Measurements from ENCODE around the gene DRG1.
"Not testable (repeated sequence)": the region's sequence is repeated elsewhere in the genome, so short reads cannot be mapped to it uniquely, and the experiment has no call there.

DRG1 gene

DNA sequence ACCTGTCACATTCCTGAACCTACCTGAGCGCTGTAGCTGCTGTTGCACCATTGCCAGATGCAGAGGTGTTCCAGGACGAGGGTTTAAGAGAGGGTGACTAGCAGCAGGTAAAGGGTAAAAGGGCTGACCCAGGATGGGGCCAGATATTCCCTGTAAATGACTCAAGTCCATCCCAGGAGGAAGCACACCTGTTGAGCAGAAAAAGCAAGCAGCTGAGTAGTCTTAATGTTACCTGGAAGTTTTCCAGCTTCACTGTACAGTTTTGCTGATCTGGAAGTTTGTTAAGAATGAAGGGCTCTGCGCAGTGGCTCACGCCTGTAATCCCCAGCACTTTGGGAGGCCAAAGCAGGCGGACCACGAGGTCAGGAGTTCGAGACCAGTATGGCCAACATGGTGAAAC lies 41.3 kb downstream of the DRG1 start:
- DNase-seq = no peak
- intact Hi-C loops (cut with DNase I) = no loop called here

DNA sequence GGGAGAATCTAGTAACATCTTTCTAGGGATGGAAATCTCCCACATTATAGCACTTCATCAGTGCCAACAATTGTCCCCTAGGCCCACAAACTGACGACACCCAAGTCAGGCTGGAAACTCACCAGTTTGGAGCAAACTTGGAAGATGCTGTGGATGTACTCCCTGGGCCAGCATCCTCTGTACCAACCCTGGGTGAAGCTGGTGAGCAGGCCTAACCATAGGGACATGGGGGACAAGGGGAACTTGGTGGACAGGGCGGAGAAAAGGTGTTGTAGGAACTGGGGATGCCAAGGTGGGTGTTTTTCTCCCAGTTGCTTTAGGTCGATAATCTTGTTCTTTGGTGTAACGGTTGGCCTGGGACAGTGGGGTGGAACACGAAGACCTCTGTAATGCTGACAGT lies 42.2 kb downstream of the DRG1 start:
- intact Hi-C loops (cut with DNase I) = no loop called here
- DNase-seq = no peak

DNA sequence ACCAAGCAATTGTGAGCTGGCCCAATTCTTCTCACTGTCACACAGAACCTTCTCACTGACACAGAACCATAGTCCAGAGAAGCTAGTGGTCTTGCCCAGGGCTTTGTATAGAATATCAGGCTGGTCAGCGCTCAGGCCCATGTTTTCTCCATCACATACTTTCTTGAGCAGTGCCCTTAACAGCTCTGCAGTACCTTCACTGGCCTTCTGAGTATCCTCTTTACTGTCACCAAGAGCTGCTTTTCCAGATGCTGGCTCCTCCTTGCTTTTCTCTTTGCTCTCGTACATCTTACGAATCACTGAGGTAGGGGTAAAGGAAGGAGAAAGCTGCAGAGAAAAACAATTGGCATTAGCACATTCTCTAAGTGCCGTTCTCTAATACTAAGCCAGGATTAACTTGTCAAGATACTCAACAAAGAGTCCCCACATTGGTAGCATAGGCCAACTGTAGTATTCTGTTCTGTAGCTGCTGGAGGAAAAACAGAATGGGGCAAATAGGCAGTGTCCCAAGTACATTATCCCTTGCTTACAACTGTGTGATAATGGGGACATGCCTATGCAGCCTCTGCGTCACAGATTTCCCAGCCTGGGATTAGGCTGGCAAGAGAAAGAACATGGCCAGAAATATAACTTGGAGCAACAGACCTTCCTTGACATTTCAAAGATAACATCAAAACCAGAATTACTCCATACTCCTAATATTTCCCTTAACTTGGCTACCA lies 43.5 kb downstream of the DRG1 start:
- no peak for DNase-seq
- intact Hi-C loops (cut with DNase I) = no loop called here

DNA sequence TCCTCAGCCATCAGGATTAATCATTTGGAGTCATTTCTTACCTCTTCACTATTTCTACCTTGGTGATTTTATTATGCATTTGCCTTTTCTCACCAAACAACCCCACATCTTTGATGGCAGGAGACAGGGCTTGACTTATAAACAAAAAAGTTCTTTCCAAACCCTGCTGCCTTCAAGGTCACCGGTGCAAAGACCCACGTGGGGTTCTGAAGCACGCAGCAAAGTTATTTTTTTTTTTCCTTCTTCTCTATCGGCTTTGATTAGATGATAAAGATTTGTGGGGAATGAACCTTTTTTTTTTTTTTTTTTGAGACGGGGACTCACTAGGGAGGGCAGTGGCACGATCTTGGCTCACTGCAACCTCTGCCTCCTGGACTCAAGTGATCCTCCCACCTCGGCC lies 44.1 kb downstream of the DRG1 start:
- intact Hi-C loops (cut with DNase I) = no loop called here
- no peak for DNase-seq

DNA sequence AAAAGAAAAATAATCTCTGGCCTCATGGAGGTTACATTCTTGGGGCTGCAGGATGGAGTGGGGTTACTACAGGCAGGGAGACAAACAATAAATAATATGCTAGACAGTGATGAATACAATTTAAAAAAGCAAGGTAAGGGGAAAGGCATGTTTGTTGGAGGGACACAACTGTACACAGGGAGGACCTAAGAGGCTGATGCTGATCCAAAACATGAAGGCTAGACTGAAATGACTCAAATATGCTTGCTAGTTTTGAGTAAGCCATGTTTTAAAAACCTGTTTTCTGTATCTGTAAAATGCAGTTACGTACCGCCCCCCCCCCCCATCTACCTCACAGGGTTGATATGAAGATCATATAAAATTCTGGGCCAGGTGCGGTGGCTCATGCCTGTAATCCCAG lies 46.2 kb downstream of the DRG1 start:
- DNase-seq = no peak
- intact Hi-C loops (cut with DNase I) = no loop called here

DNA sequence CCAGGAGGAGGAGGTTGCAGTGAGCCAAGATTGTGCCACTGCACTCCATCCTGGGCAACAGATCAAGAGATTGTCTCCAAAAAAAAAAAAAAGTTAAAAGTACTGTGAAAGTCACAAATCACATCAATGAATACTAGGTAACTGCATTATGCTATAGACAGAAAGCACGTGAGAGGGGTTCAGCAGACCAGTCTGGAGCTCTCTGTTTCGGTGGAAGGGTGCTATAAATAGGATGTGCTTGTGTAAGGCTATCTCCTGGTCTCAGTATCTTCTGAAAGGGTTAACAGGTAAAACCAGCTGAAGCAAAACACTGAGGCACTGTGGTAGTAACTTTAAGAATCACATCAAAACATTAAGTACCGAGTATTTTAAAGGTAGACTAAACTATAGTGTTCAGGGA lies 46.8 kb downstream of the DRG1 start:
- no peak for DNase-seq
- intact Hi-C loops (cut with DNase I) = no loop called here

DNA sequence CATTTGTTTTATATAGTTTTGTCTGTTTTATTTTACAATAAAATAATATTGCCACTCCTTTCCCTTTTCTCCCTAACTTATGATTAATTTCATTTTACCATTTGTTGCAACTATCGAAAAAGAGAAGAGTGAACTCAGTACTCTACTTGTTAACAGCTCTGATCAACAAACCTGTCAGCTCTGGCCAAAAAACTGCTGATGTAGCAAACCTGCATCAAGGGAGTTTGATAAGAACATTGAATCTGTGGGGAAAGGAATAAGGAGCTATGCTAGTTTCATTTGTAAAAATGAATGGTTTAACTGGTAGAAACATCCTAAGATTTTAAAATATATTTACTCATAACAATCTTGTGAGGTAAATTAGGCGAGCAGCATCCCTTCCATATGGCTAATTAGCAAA lies 47.4 kb downstream of the DRG1 start:
- intact Hi-C loops (cut with DNase I) = no loop called here
- no peak for DNase-seq

DNA sequence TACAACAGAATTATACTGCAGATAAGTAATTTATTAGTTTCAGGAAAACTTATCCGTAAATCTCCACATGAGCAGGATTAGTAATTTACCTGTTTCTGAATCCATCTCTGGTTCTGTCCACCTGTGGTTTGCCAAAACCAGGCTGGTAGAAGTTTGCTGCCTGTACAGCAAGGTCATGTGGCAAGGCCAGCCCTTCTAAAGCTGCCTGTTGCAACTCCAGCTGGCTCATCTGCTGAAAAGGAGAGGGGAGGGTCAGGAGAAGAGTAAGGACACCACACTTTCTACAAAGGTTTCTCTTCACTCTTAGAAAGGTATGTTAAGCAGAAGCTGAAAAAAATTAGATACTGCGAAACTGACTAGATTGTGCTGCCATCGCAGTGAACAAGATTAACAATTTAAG lies 47.9 kb downstream of the DRG1 start:
- intact Hi-C loops (cut with DNase I) = no loop called here
- DNase-seq = no peak

DNA sequence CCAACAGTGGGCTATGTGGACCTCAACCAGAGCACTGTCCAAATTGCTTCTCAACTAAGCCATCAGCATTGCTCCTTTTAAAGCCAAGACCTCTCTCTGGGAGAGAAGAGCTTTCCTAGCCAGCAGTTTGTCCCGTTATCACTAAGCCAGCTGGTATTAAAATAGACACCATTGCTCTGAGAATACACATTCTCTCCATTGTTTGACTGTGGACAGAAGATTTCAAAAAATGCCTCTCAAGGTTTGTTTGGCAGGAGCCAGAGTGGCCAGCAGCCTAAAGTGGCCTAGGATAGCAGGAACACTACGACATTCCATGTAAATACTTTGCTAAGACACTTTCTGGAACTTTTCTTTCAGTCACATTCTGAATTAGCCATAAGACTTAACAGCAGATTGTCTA lies 49.0 kb downstream of the DRG1 start:
- no peak for DNase-seq
- intact Hi-C loops (cut with DNase I) = no loop called here

DNA sequence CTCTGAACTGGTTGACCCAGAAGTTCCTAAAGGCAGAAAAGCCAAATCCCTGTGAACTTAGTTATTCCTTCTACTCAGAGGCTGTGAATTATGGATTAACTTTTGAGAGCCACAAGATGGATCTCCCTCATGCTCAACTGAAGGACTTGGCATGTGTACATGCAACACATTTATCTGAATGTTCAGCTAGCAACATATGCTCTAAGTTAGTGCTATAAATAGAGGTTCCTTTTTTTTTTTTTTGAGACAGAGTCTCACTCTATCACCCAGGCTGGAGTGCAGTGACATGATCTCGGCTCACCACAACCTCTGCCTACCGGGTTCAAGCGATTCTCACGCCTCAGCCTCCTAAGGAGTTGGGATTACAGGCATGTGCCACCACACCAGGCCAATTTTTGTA lies 50.1 kb downstream of the DRG1 start:
- DNase-seq = no peak
- intact Hi-C loops (cut with DNase I) = no loop called here

DNA sequence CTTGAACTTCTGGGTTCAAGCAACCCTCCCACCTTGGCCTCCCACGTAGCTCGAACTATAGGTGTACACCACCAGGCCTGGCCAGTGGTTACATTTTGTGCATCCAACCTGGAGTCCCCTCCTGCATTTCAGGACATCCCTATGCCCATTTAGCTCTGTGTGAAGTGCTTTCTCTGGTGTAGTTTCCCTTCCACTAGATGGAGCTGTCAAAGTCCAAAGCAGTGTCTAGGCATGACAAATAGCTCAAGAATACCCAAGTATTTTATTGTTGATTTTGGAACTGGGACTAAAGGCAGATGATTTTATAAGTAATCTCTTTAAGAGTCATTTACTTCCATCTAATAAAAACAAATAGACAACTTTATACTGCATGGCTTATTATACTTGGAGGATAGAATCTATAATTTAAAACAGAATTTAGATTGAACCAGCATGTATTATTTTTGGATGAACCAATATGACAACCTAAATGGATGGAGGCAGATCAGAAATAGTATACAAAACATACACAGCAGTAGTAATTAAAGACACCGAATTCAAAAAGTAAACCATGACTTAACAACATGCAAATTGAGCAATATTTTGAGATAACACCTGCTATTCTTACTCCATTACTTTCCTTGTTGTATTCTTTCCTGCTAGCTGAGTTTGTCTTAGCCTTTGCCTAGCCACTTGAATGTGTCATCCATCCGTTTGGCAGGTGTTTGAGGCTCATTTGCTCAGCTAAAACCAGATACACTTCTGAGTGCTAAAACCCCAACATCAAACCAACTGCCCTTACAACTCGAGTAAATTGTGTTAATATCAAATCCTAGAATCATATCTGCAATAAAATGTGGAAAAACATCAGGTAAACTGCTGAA lies 52.5 kb downstream of the DRG1 start:
- DNase-seq = no peak
- intact Hi-C loops (cut with DNase I) = no loop called here

DNA sequence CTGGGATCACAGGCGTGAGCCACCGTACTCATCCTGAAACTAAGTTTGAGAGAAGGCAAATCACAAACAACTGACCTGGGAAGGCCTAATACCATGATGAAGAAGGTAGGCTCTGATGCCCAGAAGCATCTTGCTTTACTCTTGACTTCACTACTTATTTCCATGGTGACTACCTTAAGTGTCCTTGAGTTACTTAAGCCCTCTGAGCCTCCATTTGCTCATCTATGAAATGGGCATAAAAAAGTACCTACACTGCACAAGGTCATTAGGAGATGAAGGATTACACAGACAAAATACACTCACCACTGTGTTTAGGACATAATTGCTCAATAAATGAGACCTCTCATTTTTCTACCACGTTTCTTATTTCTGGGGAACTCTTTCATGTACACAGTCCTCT lies 62.3 kb downstream of the DRG1 start:
- DNase-seq = no peak
- intact Hi-C loops (cut with DNase I) = no loop called here

DNA sequence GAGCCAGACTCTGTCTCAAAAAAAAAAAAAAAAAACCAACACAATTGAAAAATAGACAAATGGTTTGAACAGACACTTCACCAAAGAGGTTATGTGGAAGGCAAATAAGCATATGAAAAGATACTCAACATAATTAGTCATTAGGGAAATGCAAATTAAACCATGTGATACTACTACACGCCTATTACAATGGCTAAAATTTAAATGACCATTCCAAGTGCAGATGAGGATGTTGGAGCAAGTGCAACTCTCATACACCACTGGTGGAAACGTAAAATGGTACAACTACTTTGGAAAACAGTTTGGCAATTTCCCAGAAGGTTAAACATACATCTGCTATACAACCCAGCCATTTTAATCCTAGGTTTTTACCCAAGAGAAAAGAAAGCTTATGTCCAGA lies 65.9 kb downstream of the DRG1 start:
- no peak for DNase-seq
- intact Hi-C loops (cut with DNase I) = no loop called here

DNA sequence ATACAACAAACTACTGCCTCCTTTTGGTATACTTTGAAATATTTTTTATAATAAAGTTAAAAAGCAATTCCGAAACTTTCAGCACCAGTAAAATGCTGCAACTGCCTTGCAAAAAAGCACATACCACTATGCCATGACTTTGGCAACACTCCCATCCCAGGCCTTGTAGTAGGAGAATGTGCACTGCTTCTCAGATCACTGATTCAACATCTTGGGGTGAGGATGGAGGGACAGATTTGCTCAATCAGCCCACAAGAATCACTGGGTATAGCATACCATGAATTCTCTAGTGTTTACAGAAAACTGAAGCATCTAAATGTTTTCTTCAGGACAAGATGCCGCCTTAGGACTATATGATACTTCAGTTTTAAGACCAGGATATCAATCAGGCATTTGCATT lies 75.3 kb downstream of the DRG1 start:
- no peak for DNase-seq
- intact Hi-C loops (cut with DNase I) = no loop called here

DNA sequence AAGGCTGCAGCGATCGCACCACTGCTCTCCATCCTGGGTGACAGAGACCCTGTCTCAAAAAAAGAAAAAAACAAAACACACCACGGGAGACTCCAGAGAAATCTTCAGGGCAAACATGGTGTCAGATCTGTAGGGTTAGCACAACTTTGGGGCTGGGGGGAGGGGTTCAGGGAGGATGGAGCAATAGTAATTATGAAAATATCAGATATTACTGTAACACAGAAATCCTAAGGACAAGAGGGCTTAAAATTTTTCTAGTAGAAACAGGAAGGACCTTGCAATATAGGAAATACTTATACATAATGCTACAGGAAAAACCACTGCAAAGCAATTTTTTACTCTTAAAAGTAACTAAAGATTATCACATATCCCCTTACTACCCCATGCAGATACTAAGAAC lies 76.4 kb downstream of the DRG1 start:
- no peak for DNase-seq
- intact Hi-C loops (cut with DNase I) = no loop called here

DNA sequence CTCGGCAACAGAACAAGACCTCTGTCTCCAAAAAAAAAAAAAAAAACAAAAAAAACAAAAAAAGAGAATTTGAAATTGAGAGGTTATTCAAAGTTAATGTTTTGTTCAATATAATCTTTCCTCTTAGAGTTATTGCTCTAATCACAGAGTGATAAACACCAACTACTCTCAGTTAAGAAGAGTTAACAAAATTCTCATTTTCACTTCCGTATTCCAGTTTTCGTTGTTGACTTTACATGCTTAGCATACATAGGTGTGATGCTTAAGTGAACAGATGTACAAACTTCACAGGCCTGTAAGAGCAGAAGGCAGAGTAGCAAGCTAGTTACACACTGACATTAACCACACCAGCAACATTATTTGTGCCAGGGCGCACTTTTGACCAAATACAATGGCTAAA lies 77.9 kb downstream of the DRG1 start:
- intact Hi-C loops (cut with DNase I) = no loop called here
- DNase-seq = no peak

DNA sequence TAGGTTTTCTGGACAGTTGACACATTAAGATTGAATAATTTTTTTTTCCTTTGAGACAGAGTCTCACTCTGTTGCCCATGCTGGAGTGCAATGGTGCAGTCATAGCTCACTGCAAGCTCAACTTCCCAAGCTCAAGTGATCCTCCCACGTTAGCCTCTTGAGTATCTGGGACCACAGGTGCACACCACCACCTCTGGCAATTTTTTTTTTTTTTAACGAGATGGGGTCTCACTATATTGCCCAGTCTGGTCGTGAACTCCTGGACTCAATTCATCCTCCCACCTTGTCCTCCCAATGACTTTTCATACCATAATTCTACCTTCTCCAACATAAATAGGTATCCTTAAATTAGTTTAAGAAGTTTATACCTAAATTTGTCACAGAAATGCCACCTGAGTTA lies 81.7 kb downstream of the DRG1 start:
- intact Hi-C loops (cut with DNase I) = loop anchor here (10.0 kb wide), 1 partner anchor 76 kb away; no protein-coding TSS in a partner anchor
- no peak for DNase-seq

DNA sequence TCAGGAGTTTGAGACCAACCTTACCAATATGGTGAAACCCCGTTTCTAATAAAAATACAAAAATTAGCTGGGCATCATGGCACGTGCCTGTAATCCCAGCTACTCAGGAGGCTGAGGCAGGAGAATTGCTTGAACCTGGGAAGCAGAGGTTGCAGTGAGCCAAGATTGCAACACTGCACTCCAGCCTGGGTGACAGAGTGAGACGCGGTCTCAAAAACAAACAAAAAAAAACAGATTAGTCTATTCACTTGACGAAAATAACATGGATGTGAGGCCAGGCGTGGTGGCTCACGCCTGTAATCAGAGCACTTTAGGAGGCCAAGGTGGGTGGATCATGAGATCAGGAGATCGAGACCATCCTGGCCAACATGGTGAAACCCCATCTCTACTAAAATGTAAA lies 83.1 kb downstream of the DRG1 start:
- intact Hi-C loops (cut with DNase I) = loop anchor here (10.0 kb wide), 1 partner anchor 78 kb away; no protein-coding TSS in a partner anchor
- not testable (repeated sequence) for DNase-seq
